HFFc6 (cell line): Measurements from ENCODE around the gene C19orf25. TPM values are rescaled to one million over a fixed set of nuclear protein-coding genes. Genes with fewer than 3 reads are reported as not detected.

Source experiments
- DNase-seq: peaks from one replicate; pipeline ENCODE4 v3.0.0-alpha.2; 2018
- H3K27ac Mint-ChIP-seq: 2 replicates; pipeline ENCODE4 v1.8.0; 2020; ENCODE audit warnings: mild to moderate bottlenecking, mixed read lengths
- H3K27me3 Mint-ChIP-seq: 2 replicates; pipeline ENCODE4 v1.8.0; 2021; ENCODE audit warnings: mild to moderate bottlenecking, moderate library complexity, mixed read lengths; ENCODE audit not compliant: insufficient read depth
- H3K36me3 Mint-ChIP-seq: 2 replicates; pipeline ENCODE4 v1.8.0; 2021; ENCODE audit warnings: low read depth, mixed read lengths
- H3K4me1 Mint-ChIP-seq: 2 replicates; pipeline ENCODE4 v1.8.0; 2020; ENCODE audit warnings: low read depth, mixed read lengths
- H3K4me3 Mint-ChIP-seq: 2 replicates; pipeline ENCODE4 v1.8.0; 2020; ENCODE audit warnings: mild to moderate bottlenecking, moderate library complexity, mixed read lengths
- H3K9me3 Mint-ChIP-seq: 2 replicates; pipeline ENCODE4 v1.8.0; 2020; ENCODE audit warnings: mild to moderate bottlenecking, mixed read lengths
- CTCF ChIP-seq: fragments of 200-600 bp; sonication (generic); IDR thresholded peaks from 2 replicates; pipeline ENCODE4 v1.5.0; 2021; ENCODE audit warnings: antibody characterized with exemption, mild to moderate bottlenecking
- total RNA-seq, 6 experiments: library from RNA; stranded (reverse); fragmentation: NEBNext Ultra II Directional; extraction: Animal tissue kit (Norgen Biotek cat#: 25700); gene quantifications; 2 replicates in 1 of 6; 3 replicates in 5 of 6; pipeline ENCODE4 v1.2.3, GENCODE V29; 2021

Gene C19orf25
- total RNA-seq, 6 experiments from 2014 or later, result 26.7 to 34.8 (median 29.6) TPM

- Mint-ChIP-seq H3K36me3 (no peaks in the 10 kb centered on the region), H3K27ac (no peak overlapping the region), H3K4me3 (no peak overlapping the region), H3K27me3 (peaks cover 11% of the 10 kb centered on the region; the same call in 1 of the 2 replicates), H3K9me3 (no peaks in the 10 kb centered on the region), H3K4me1 (no peaks in the 10 kb centered on the region; the same call in 1 of the 2 replicates)
- no peak for DNase-seq
- no peak for TF ChIP-seq CTCF
Observed at GRCh38 chr19:1496714-1497577, 17.9 kb upstream of the C19orf25 start.

GRCh38 chr19:1495799-1496713 lies 17.0 kb upstream of the C19orf25 start:
- H3K27ac Mint-ChIP-seq, result no peak overlapping the region
- H3K4me1 Mint-ChIP-seq, result no peaks in the 10 kb centered on the region; the same call in 1 of the 2 replicates
- no peak for TF ChIP-seq CTCF
- H3K27me3 Mint-ChIP-seq, result peaks cover 11% of the 10 kb centered on the region
- no peaks in the 10 kb centered on the region for H3K9me3 Mint-ChIP-seq
- no peaks in the 10 kb centered on the region for H3K36me3 Mint-ChIP-seq
- no peak for DNase-seq
- H3K4me3 Mint-ChIP-seq, result no peak overlapping the region

- Mint-ChIP-seq H3K4me3 (no peak overlapping the region), H3K27me3 (peaks cover 12% of the 10 kb centered on the region)
Observed at GRCh38 chr19:1495051-1495798, 16.2 kb upstream of the C19orf25 start.

GRCh38 chr19:1494115-1494815 lies 15.2 kb upstream of the C19orf25 start:
- Mint-ChIP-seq H3K27me3 (peaks cover 12% of the 10 kb centered on the region), H3K4me3 (no peak overlapping the region), H3K4me1 (no peaks in the 10 kb centered on the region; the same call in 1 of the 2 replicates), H3K36me3 (no peaks in the 10 kb centered on the region), H3K9me3 (no peaks in the 10 kb centered on the region), H3K27ac (no peak overlapping the region)
- no peak for TF ChIP-seq CTCF
- no peak for DNase-seq

More at GRCh38 chr19:1495051-1495798, 16.2 kb upstream of the C19orf25 start:
- Mint-ChIP-seq H3K27ac (no peak overlapping the region), H3K36me3 (no peaks in the 10 kb centered on the region), H3K9me3 (no peaks in the 10 kb centered on the region), H3K4me1 (no peaks in the 10 kb centered on the region; the same call in 1 of the 2 replicates)
- DNase-seq, result no peak
- no peak for TF ChIP-seq CTCF
